Osteoblast (primary cell): Measurements from ENCODE around the gene PROX1. TPM values are rescaled to one million over a fixed set of nuclear protein-coding genes. Genes with fewer than 3 reads are reported as not detected.
A peak's percentile ranks its signal among the peaks of the same experiment; 100 is the strongest.

ENCODE experiments used
- DNase-seq: peaks from one replicate; pipeline ENCODE4 v3.0.0; 2011; ENCODE audit warnings: low spot score, mixed read lengths; ENCODE audit not compliant: insufficient read length; ENCODE audit errors: missing footprints
- H2AFZ ChIP-seq: 2 replicates; pipeline ENCODE4 v1.6.0; 2011; ENCODE audit warnings: mild to moderate bottlenecking, low read length
- H3K27ac ChIP-seq: 2 replicates; pipeline ENCODE4 v1.5.1; 2011; ENCODE audit warnings: mild to moderate bottlenecking, low read depth, low read length, moderate library complexity
- H3K27me3 ChIP-seq: 2 replicates; pipeline ENCODE4 v1.6.0; 2012; ENCODE audit warnings: mild to moderate bottlenecking, control low read depth, inconsistent platforms, low read length, moderate library complexity; ENCODE audit not compliant: insufficient read depth
- H3K36me3 ChIP-seq: 2 replicates; pipeline ENCODE4 v1.5.1; 2011; ENCODE audit warnings: mild to moderate bottlenecking, low read length, control low read depth, moderate library complexity; ENCODE audit not compliant: insufficient read depth
- H3K4me1 ChIP-seq: 2 replicates; pipeline ENCODE4 v1.5.1; 2011; ENCODE audit warnings: mild to moderate bottlenecking, low read length, control low read depth, moderate library complexity; ENCODE audit not compliant: insufficient read depth
- H3K4me2 ChIP-seq: 2 replicates; pipeline ENCODE4 v1.6.0; 2011; ENCODE audit warnings: mild to moderate bottlenecking, low read length; ENCODE audit not compliant: insufficient read depth
- H3K4me3 ChIP-seq: fragments of 200-600 bp; sonication (generic); 3 replicates; pipeline ENCODE4 v1.5.1; 2012; ENCODE audit warnings: mild to moderate bottlenecking, low read length, inconsistent platforms; ENCODE audit not compliant: insufficient read depth
- H3K79me2 ChIP-seq: 2 replicates; pipeline ENCODE4 v1.6.0; 2012; ENCODE audit warnings: mild to moderate bottlenecking, low read length, control low read depth, inconsistent platforms; ENCODE audit not compliant: insufficient read depth
- H3K9me3 ChIP-seq: 2 replicates; pipeline ENCODE4 v1.5.1; 2011; ENCODE audit warnings: low read depth, low read length, control low read depth
- H4K20me1 ChIP-seq: 2 replicates; pipeline ENCODE4 v1.6.0; 2012; ENCODE audit warnings: mild to moderate bottlenecking, low read length, control low read depth; ENCODE audit not compliant: insufficient read depth
- CTCF ChIP-seq: IDR thresholded peaks from 2 replicates; pipeline ENCODE4 v1.5.1; 2011; ENCODE audit warnings: mild to moderate bottlenecking, low read depth, low read length, moderate library complexity; ENCODE audit errors: extremely low read depth
- total RNA-seq: library from RNA; depleted of rRNA; stranded (reverse); fragments of >200 nt; gene quantifications from 2 replicates; pipeline ENCODE4 v1.2.3, GENCODE V29; 2012

Gene PROX1
- total RNA-seq, 1 donor = under 0.01 TPM

- no peak overlapping the region for H3K4me3 ChIP-seq
- no peak overlapping the region for H3K27ac ChIP-seq
- no peaks in the 10 kb centered on the region for H3K4me1 ChIP-seq
- no peaks in the 10 kb centered on the region for H3K27me3 ChIP-seq
- no peaks in the 10 kb centered on the region for H4K20me1 ChIP-seq
- no peak for TF ChIP-seq CTCF
- H3K4me2 ChIP-seq = no peak overlapping the region
- no peaks in the 10 kb centered on the region for H3K36me3 ChIP-seq
- no peak overlapping the region for H2AFZ ChIP-seq
- H3K9me3 ChIP-seq = no peaks in the 10 kb centered on the region
- no peaks in the 10 kb centered on the region for H3K79me2 ChIP-seq
- DNase-seq = no peak
Observed at GRCh38 chr1:214071469-214071868, 83.7 kb downstream of the PROX1 start.

DNA sequence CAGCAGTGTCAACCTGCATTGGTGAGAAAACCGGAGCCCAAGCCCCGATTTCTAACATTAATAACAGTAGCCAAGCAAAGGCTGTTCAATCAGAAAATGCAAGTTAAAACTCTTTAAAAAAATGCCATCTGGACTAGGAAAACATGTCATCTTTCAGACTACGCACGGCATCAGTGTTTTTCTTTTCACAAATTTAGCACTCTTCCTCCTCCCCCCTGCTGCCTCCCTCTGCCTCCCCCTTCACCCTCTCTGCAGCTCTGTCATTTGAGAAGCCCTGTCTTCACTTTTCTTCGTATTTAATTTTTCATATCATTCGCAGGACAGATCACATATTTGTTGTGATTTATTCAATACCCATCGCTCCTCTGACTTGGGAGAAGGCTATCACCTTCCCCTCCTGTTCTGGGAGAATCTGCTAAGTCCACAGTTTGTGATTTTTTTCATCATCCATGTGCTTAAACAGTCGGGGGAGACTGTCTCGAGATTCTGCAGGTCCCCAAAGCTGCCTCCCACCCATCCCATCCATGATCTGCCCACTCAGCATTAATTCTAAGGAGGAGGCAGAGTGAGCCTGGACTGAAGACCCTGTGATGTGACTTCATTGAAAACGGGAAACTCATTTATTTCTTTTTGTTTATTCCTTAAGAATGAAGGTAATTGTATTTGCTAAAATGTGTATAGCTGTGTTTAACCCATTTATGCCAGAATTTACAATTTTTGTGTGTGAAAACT lies 84.8 kb downstream of the PROX1 start:
- no peaks in the 10 kb centered on the region for H3K79me2 ChIP-seq
- DNase-seq = no peak
- TF ChIP-seq CTCF = no peak
- H3K4me2 ChIP-seq = no peak overlapping the region
- no peaks in the 10 kb centered on the region for H4K20me1 ChIP-seq
- H3K9me3 ChIP-seq = no peaks in the 10 kb centered on the region
- no peaks in the 10 kb centered on the region for H3K27me3 ChIP-seq
- H3K36me3 ChIP-seq = no peaks in the 10 kb centered on the region
- H2AFZ ChIP-seq = no peak overlapping the region
- H3K4me1 ChIP-seq = no peaks in the 10 kb centered on the region
- H3K27ac ChIP-seq = no peak overlapping the region
- no peak overlapping the region for H3K4me3 ChIP-seq

GRCh38 chr1:214074477-214074876 lies 86.7 kb downstream of the PROX1 start:
- H3K79me2 ChIP-seq = no peaks in the 10 kb centered on the region
- no peak overlapping the region for H3K4me3 ChIP-seq
- no peak overlapping the region for H2AFZ ChIP-seq
- H3K27ac ChIP-seq = no peak overlapping the region
- DNase-seq = no peak
- no peak overlapping the region for H3K4me2 ChIP-seq
- no peak for TF ChIP-seq CTCF
- no peaks in the 10 kb centered on the region for H3K36me3 ChIP-seq
- H4K20me1 ChIP-seq = no peaks in the 10 kb centered on the region
- H3K27me3 ChIP-seq = no peaks in the 10 kb centered on the region
- H3K4me1 ChIP-seq = no peaks in the 10 kb centered on the region
- H3K9me3 ChIP-seq = no peaks in the 10 kb centered on the region

DNA sequence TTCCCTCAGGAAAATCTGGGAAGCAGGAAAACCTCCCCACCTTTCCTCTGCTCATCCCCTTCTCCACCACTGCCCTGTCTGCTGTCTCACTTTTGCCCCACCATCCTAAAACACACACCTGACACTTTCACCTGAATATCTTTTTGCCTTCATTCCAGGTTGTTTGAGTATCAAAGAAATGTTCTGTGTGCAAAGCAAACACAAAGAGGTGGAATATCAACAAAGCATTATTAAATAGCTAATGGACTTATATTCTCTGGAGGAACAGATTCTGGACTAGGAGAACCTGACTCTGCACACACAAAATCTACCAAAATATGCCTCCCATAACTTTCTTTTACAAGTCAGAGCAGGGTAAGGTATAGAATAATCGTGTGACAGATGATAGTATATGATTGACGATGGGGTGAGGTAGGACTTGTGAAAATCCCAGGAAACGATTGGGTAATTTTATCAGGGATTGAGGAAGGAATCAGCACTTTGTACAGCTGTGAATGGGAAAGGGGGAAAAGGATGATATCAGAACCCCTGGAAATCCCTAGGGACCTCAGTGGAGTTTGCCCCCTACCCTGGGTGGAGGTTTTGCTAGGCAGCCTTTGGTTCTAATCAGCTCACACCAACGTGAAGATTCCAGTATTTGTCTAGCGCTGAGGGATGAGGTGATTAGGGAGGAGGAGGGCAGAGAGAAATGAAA lies 87.7 kb downstream of the PROX1 start:
- DNase-seq = peak; percentile 10
- H3K9me3 ChIP-seq = no peaks in the 10 kb centered on the region
- no peak overlapping the region for H3K4me2 ChIP-seq
- no peaks in the 10 kb centered on the region for H3K27me3 ChIP-seq
- H2AFZ ChIP-seq = no peak overlapping the region
- no peaks in the 10 kb centered on the region for H3K4me1 ChIP-seq
- no peaks in the 10 kb centered on the region for H3K36me3 ChIP-seq
- no peak for TF ChIP-seq CTCF
- H3K4me3 ChIP-seq = no peak overlapping the region
- no peaks in the 10 kb centered on the region for H3K79me2 ChIP-seq
- H3K27ac ChIP-seq = no peak overlapping the region
- no peaks in the 10 kb centered on the region for H4K20me1 ChIP-seq
